NCI-H1436 (cell line): ENCODE measurements around the gene MDK.

Experiments
- DNase-seq: peaks from one replicate; lab custom pipeline; 2025; lab: John Stamatoyannopoulos, UW

The MDK gene

DNA sequence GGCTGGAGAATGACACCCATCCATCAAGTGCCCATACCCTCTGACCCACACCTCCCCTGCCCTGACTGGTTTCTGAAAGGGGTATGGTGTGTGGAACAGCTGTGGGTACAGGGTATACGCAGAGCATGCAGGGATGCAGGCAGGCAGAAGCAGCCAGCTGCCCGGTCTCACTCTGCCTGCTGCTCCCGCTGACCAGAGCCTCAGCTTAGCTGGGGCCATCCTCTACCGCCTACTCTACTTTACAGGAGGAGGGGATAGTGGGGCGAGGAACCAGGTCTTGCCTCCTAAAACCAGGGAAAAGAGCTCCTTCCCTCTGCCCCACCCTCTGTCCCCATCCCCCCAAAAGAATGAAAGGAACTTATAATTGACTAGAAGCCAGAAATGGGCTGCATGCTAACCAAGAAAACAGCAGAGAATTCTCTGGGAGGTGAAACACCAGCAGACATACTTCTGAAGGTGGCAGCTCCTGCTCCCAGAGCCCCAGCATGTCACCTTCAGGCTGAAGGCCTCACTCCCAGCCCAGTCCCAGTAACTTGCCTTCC, 23.1 kb downstream of the MDK start:
- no peak for DNase-seq

DNA sequence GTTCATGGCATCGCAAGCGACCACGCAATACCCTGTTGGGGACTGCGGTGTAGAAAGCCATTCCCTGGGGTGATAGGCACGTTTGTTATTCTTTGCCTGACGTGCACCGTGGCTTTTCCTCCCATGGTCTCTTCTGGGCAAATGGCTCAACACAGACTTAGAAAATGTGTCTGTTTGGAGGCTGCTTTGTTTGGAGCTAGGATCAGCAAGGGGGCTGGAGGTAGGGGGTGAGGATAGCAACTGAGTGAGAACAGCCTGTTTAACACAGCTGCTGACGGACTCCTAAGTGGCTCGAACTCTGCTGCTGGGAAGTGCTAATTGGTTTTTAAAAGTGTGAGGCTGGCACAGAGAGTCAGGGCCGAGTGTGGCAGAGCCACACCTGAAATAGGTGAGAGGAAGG, 26.2 kb downstream of the MDK start:
- no peak for DNase-seq

DNA sequence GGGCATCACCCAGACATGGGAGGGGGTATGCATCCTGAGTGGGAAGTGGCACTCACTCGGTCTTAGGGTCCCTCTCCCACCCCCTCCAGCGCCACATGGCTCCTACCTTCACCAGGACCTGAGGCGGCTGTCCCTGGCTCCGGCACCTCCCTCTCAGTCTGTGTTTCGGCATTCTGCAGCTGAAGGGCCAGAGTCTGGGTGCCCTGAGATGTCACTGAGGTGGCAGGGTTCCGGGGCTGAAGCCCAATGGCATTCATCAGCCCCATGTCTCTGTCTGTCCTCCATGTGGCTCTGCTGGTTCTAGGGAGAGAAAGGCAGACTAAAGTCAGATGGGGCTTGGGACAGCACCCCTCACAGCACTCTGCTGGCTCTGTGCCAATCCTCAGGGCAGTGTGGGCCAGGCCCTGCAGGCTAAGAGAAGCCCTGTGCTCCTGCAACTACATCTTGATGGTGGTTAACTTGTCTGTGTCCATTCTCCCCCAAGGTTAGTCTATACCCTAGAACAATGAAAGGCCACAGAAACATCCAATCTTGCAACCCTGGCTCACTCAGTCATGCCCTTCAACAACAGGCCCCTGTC, 27.0 kb downstream of the MDK start:
- DNase-seq: no peak

- peak; percentile 13 for DNase-seq
These were observed 28.6 kb downstream of the MDK start for GRCh38 chr11:46410021-46410420.

- peak; percentile 85 for DNase-seq
These were observed 32.4 kb downstream of the MDK start for GRCh38 chr11:46413760-46414465.

DNA sequence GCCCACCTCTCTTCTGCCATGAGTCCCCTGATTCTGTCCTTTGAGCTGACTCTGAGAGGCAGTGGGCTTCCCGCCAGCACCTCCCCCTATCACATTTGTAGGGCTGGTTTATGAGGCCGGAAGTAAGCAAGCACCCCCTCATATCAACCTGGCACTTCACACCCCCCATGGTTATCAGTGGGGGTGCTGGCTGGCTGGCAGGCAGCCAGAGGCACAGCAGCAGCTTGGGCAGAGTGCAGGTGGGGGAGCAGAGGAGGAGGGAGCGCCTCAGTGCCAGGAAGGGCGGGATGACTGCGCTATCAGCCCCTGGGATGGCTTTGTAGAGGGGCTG, 33.0 kb downstream of the MDK start:
- no peak for DNase-seq

DNA sequence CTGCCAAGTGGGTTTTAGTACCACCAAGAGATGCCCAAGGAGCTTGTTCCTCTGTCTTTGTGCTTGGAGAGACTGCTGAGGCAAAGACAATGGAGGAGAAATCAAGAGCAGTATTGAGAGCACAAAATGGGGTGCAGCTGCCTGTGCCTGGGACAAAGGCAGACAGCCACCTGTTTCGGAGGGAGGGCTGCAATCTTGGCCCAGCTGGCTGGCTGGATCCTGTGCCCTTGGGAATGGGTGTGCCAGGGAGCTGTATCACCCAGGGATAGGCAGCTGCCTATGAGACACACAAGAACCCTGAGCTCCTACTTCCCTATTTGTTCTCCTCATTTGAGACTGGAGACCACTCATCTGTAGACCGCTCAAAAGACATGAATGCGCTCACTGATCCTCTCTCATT, 33.4 kb downstream of the MDK start:
- DNase-seq: peak; percentile 81

DNA sequence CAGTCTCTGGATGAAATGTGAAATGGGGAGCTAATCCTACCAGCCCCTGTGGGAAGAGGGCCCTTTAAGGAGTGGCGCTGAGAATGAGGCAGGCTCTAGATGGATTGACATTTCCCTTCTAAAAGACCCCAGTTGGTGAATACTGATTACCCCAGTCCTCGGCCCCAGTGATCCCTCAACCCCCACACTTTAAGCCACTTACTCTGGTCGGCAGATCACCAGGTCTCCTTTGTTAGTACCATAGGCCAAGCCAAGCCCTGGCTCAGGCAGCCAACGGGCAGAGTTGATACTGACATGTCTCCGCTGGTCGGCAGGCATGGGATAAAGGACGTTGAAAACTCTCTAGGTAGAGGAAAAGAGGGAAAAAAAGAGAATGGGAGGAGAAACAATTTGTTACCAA, 36.2 kb downstream of the MDK start:
- DNase-seq: no peak

- DNase-seq: no peak
These were observed 37.3 kb downstream of the MDK start for GRCh38 chr11:46418751-46419150.

DNA sequence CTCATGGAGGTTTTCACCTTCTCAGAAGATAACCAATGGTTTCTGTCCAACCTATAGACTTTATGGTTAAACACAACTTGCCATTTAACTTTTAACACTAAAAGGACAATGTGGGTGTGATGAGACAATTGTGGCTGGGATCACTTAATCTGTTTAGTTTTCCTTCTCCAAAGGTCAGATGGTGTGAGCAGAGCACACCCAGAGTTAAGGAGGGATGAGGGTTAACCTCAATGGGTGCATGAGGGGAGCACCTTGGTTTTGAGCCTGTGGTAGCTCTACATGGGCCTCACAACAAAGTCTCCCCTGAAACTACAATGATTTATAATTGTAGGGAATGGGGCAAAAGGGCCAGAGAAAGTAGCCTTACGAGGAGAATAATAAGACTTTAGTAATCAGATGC, 39.0 kb downstream of the MDK start:
- no peak for DNase-seq

DNA sequence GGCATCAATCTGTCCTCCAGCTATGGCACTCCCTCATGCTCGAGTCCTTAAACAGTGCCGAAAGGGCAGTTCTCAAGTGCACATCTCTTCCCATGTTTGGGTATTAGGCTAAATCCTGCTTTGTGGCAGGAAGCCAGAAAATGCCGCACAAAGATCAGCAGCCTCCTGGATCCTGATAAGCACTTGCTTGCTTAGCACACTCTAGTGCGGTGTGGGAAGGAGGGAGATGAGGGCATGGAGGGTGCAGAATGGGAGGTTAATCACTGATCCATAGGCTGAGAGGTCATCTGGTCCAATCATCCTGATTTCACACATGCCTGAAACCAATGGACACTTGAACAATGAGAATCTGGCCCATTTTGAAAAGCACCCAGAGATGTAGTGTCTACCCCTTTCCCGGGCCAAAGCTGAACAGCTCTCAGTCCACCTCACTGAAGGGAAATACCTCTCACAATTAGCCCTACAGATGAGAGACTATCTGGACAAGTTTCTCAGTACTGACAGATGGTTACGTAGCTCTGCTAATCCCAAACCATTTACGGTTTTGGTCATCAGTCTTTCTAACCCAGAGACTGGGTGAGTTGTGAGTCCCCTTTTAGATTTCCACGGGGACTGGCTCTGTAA, 39.9 kb downstream of the MDK start:
- no peak for DNase-seq

DNA sequence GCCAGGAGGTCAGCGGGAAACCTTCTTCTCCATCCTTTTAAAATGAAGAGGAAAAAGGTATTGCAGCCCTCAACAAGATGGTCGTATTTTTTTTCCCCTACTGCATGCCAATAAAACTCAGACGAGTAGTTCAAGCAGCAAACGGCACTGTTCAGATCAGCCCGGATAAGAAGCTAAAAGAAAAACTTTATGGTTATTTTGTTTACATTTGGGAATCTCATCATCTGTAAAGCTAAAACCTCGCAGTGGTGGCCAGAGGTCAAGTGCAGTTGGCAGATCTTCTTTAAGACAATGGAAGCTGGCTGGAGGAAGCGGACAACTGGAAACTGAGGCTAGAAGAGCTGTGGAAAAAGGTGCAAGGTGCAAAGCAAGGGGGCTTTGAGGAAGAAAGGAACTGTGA, 41.1 kb downstream of the MDK start:
- DNase-seq: no peak

GRCh38 chr11:46426233-46426991, 44.9 kb downstream of the MDK start:
- no peak for DNase-seq

DNA sequence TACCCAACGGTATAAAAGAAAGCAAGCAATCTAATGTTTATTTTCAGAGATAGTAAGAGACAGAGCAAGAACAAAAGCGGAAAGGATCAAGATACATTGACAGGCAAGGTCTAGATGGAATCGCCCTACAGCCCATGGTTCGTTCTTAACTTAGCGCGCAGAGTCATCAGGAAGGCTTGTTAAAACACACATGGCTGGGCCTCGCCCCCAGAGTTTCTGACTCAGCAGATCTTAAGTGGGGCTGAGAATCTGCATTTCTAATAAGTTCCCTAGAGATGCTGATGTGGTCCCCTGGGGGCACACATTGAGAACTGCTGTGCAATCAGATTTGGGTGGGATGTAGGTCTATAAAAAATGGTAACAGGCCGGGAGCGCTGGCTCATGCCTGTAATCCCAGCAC, 45.9 kb downstream of the MDK start:
- DNase-seq: no peak

GRCh38 chr11:46429717-46430116, 48.2 kb downstream of the MDK start:
- no peak for DNase-seq

- no peak for DNase-seq
These were observed 49.7 kb downstream of the MDK start for GRCh38 chr11:46431211-46431610.
